ENCODE data around the gene CSNK1G1.
A peak's percentile ranks its signal among the peaks of the same experiment; 100 is the strongest.
"Not testable (repeated sequence)": the region's sequence is repeated elsewhere in the genome, so short reads cannot be mapped to it uniquely, and the experiment has no call there.

Gene CSNK1G1

GRCh38 chr15:64355944-64356709 lies at the start of gene CSNK1G1:
Gene CSNK1G1 (minus strand): TSS chr15:64356173. CDS start chr15:64300499, 55,674 bp downstream.
- peak; percentile 92 to 97 for DNase-seq

- DNase-seq = no peak
Measured at GRCh38 chr15:64400583-64400982, 44.6 kb upstream of the CSNK1G1 start.

- DNase-seq = no peak
Measured at GRCh38 chr15:64398575-64398974, 42.6 kb upstream of the CSNK1G1 start.

GRCh38 chr15:64396789-64397188 lies 40.8 kb upstream of the CSNK1G1 start:
- DNase-seq = no peak

GRCh38 chr15:64392471-64392870 lies 36.5 kb upstream of the CSNK1G1 start:
- not testable (repeated sequence) for DNase-seq

- no peak for DNase-seq
Measured at GRCh38 chr15:64389036-64389435, 33.1 kb upstream of the CSNK1G1 start.

- DNase-seq = peak; percentile 95
Measured at GRCh38 chr15:64387562-64388168, 31.7 kb upstream of the CSNK1G1 start, which contains the start of gene TRIP4. Gene TRIP4 (plus strand): TSS chr15:64387836. CDS start chr15:64387864, 28 bp downstream.

- no peak for DNase-seq
Measured at GRCh38 chr15:64386291-64386690, 30.3 kb upstream of the CSNK1G1 start.

GRCh38 chr15:64383760-64384159 lies 27.8 kb upstream of the CSNK1G1 start:
- DNase-seq = no peak

- DNase-seq = peak; percentile 95 to 98
Measured at GRCh38 chr15:64381000-64381751, 25.2 kb upstream of the CSNK1G1 start, which contains the start of gene PCLAF. Gene PCLAF (minus strand): TSS chr15:64381441. CDS start chr15:64381371, 70 bp downstream.

- DNase-seq = not testable (repeated sequence)
Measured at GRCh38 chr15:64380130-64380870, 24.3 kb upstream of the CSNK1G1 start.

GRCh38 chr15:64379216-64379960 lies 23.4 kb upstream of the CSNK1G1 start:
- peak in 1 of 2 experiments; percentile 4 for DNase-seq

- DNase-seq = no peak
Measured at GRCh38 chr15:64373360-64373759, 17.4 kb upstream of the CSNK1G1 start.

- not testable (repeated sequence) for DNase-seq
Measured at GRCh38 chr15:64371383-64371782, 15.4 kb upstream of the CSNK1G1 start.

- DNase-seq = no peak
Measured at GRCh38 chr15:64369078-64369607, 13.2 kb upstream of the CSNK1G1 start.

- no peak for DNase-seq
Measured at GRCh38 chr15:64361259-64361658, 5.3 kb upstream of the CSNK1G1 start.

- no peak for DNase-seq
Measured at GRCh38 chr15:64356710-64357040, 702 bp upstream of the CSNK1G1 start.

- peak; percentile 11 to 14 for DNase-seq
Measured at GRCh38 chr15:64355348-64355943, 527 bp downstream of the CSNK1G1 start.

GRCh38 chr15:64354688-64355344 lies 1.2 kb downstream of the CSNK1G1 start:
- DNase-seq = no peak

GRCh38 chr15:64351265-64351664 lies 4.7 kb downstream of the CSNK1G1 start:
- DNase-seq = no peak

- DNase-seq = no peak
Measured at GRCh38 chr15:64349375-64349774, 6.6 kb downstream of the CSNK1G1 start.
